ENCODE measurements around the gene ARCN1. TPM values are rescaled to one million over a fixed set of nuclear protein-coding genes. Genes with fewer than 3 reads are reported as not detected.

The ARCN1 gene
- total RNA-seq, 2 experiments from 2014 or later: 51.0 to 98.9 TPM

- no peaks in the 10 kb centered on the region for H3K79me2 ChIP-seq (ENCODE audit: insufficient read depth, low read depth, low read length)
- H3K4me1 ChIP-seq (ENCODE audit: insufficient read depth, low read length, poor library complexity, severe bottlenecking): no peaks in the 10 kb centered on the region
- H3K36me3 ChIP-seq (ENCODE audit: insufficient read depth, low read length): no peaks in the 10 kb centered on the region
- CTCF ChIA-PET (ENCODE audit: unreplicated experiment): no interaction called here
- H3K9me3 ChIP-seq (ENCODE audit: low read length): no peaks in the 10 kb centered on the region
- H3K4me3 ChIP-seq (ENCODE audit: low read depth, low read length, poor library complexity, severe bottlenecking): no peak overlapping the region
- no peak for DNase-seq (ENCODE audit: low spot score)
- POLR2A ChIA-PET: no interaction called here
- no peaks in the 10 kb centered on the region for H4K20me1 ChIP-seq (ENCODE audit: insufficient read depth, low read length)
- intact Hi-C loops (cut with micrococcal nuclease; ENCODE audit: unreplicated experiment): no loop called here
- no peak overlapping the region for H3K27ac ChIP-seq (ENCODE audit: low read depth, low read length, poor library complexity, severe bottlenecking)
- no peaks in the 10 kb centered on the region for H3K9me2 ChIP-seq (ENCODE audit: insufficient read depth, low read length)
- no peak for TF ChIP-seq CTCF (conservative IDR thresholded peaks at IDR 0.05; ENCODE audit: low read length)
- no peak for TF ChIP-seq EZH2phosphoT487 (IDR thresholded peaks at IDR 0.05; ENCODE audit: borderline replicate concordance, low read depth, low read length)
- H2AFZ ChIP-seq (ENCODE audit: low read length): no peak overlapping the region
- no peak overlapping the region for H3K4me2 ChIP-seq (ENCODE audit: low read length)
- BruUV-seq (replicated peaks): no TSS peak
Observed at GRCh38 chr11:118622376-118623268, 50.4 kb downstream of the ARCN1 start.

- no peak for TF ChIP-seq CTCF (conservative IDR thresholded peaks at IDR 0.05; ENCODE audit: low read length)
- TF ChIP-seq EZH2phosphoT487 (IDR thresholded peaks at IDR 0.05; ENCODE audit: borderline replicate concordance, low read depth, low read length): no peak
- H3K4me3 ChIP-seq (ENCODE audit: low read depth, low read length, poor library complexity, severe bottlenecking): no peak overlapping the region
- H3K4me2 ChIP-seq (ENCODE audit: low read length): no peak overlapping the region
- no peaks in the 10 kb centered on the region for H3K36me3 ChIP-seq (ENCODE audit: insufficient read depth, low read length)
- ChIA-PET CTCF (ENCODE audit: unreplicated experiment) (no interaction called here), POLR2A (no interaction called here)
- H3K9me2 ChIP-seq (ENCODE audit: insufficient read depth, low read length): no peaks in the 10 kb centered on the region
- no peak for DNase-seq (ENCODE audit: low spot score)
- H3K27ac ChIP-seq (ENCODE audit: low read depth, low read length, poor library complexity, severe bottlenecking): no peak overlapping the region
- H2AFZ ChIP-seq (ENCODE audit: low read length): no peak overlapping the region
- no peaks in the 10 kb centered on the region for H3K4me1 ChIP-seq (ENCODE audit: insufficient read depth, low read length, poor library complexity, severe bottlenecking)
- no TSS peak for BruUV-seq (replicated peaks)
- intact Hi-C loops (cut with micrococcal nuclease; ENCODE audit: unreplicated experiment): no loop called here
- no peaks in the 10 kb centered on the region for H4K20me1 ChIP-seq (ENCODE audit: insufficient read depth, low read length)
- no peaks in the 10 kb centered on the region for H3K9me3 ChIP-seq (ENCODE audit: low read length)
- no peaks in the 10 kb centered on the region for H3K79me2 ChIP-seq (ENCODE audit: insufficient read depth, low read depth, low read length)
Observed at GRCh38 chr11:118623269-118623655, 51.1 kb downstream of the ARCN1 start.

- Histone ChIP-seq H3K9me2 (ENCODE audit: insufficient read depth, low read length) (no peaks in the 10 kb centered on the region), H3K27ac (ENCODE audit: low read depth, low read length, poor library complexity, severe bottlenecking) (no peak overlapping the region), H3K4me2 (ENCODE audit: low read length) (no peak overlapping the region), H4K20me1 (ENCODE audit: insufficient read depth, low read length) (no peaks in the 10 kb centered on the region), H3K4me1 (ENCODE audit: insufficient read depth, low read length, poor library complexity, severe bottlenecking) (no peaks in the 10 kb centered on the region), H3K79me2 (ENCODE audit: insufficient read depth, low read depth, low read length) (no peaks in the 10 kb centered on the region), H2AFZ (ENCODE audit: low read length) (no peak overlapping the region), H3K36me3 (ENCODE audit: insufficient read depth, low read length) (no peaks in the 10 kb centered on the region), H3K9me3 (ENCODE audit: low read length) (no peaks in the 10 kb centered on the region), H3K4me3 (ENCODE audit: low read depth, low read length, poor library complexity, severe bottlenecking) (no peak overlapping the region)
- TF ChIP-seq CTCF (conservative IDR thresholded peaks at IDR 0.05; ENCODE audit: low read length) (no peak), EZH2phosphoT487 (IDR thresholded peaks at IDR 0.05; ENCODE audit: borderline replicate concordance, low read depth, low read length) (no peak)
- intact Hi-C loops (cut with micrococcal nuclease; ENCODE audit: unreplicated experiment): no loop called here
- POLR2A ChIA-PET: interaction anchor here (0.6 to 1.0 kb wide), 2 partner anchors 11 to 834 kb away, joined by 3 to 6 read pairs; no protein-coding TSS in a partner anchor
- no peak for DNase-seq (ENCODE audit: low spot score)
- no TSS peak for BruUV-seq (replicated peaks)
- CTCF ChIA-PET (ENCODE audit: unreplicated experiment): no interaction called here
Observed at GRCh38 chr11:118625036-118625690, 53.0 kb downstream of the ARCN1 start.

Measured in OCI-LY7 (cell line).